ENCODE results near the gene BBOF1. TPM values are rescaled to one million over a fixed set of nuclear protein-coding genes. Genes with fewer than 3 reads are reported as not detected.

BBOF1 gene
- total and polyA plus RNA-seq, 12 donors, result 1.4 to 29.3 (median 5.3) TPM

GRCh38 chr14:74080820-74081460, 61.8 kb downstream of the BBOF1 start:
- TF ChIP-seq POLR2A (IDR thresholded peaks at IDR 0.05) (no peak), CTCF (IDR thresholded peaks at IDR 0.05) (no peak)
- intact Hi-C loops (cut with DNase I), result no loop called here
- Histone ChIP-seq H3K27ac (no peak overlapping the region), H3K4me3 (no peak overlapping the region), H3K27me3 (no peaks in the 10 kb centered on the region), H3K36me3 (replicated peaks in 1 of 2) (no peaks in the 10 kb centered on the region), H3K9me3 (replicated peaks in 1 of 3) (no peaks in the 10 kb centered on the region), H3K4me1 (replicated peaks in 1 of 2) (peaks cover 10 to 17% of the 10 kb centered on the region in 2 donors)
- DNase-seq, result no peak
- WGBS, 4 donors, result 68 to 80% (median 77%) methylated on average over 4 of the region's 4 CpGs

GRCh38 chr14:74081491-74081890, 62.3 kb downstream of the BBOF1 start:
- intact Hi-C loops (cut with DNase I), result no loop called here
- Histone ChIP-seq H3K4me3 (no peak overlapping the region), H3K4me1 (replicated peaks in 1 of 2) (peaks cover 10 to 20% of the 10 kb centered on the region in 2 donors), H3K27me3 (no peaks in the 10 kb centered on the region), H3K27ac (no peak overlapping the region), H3K36me3 (replicated peaks in 1 of 2) (no peaks in the 10 kb centered on the region), H3K9me3 (replicated peaks in 1 of 3) (no peaks in the 10 kb centered on the region)
- WGBS, 4 donors, result 88 to 98% (median 93%) methylated on average over 3 of the region's 3 CpGs
- DNase-seq, result no peak
- TF ChIP-seq CTCF (IDR thresholded peaks at IDR 0.05), result no peak
- no peak for TF ChIP-seq POLR2A (IDR thresholded peaks at IDR 0.05)

GRCh38 chr14:74083161-74083560, 64.0 kb downstream of the BBOF1 start:
- Histone ChIP-seq H3K27me3 (no peaks in the 10 kb centered on the region), H3K9me3 (replicated peaks in 1 of 3) (no peaks in the 10 kb centered on the region), H3K4me3 (peak overlapping the region in 1 of 4 donors; percentile 75), H3K27ac (no peak overlapping the region), H3K4me1 (replicated peaks in 1 of 2) (peaks cover 10 to 23% of the 10 kb centered on the region in 2 donors), H3K36me3 (replicated peaks in 1 of 2) (no peaks in the 10 kb centered on the region)
- WGBS, 4 donors, result 91 to 94% (median 92%) methylated on average over 3 of the region's 3 CpGs
- intact Hi-C loops (cut with DNase I), result no loop called here
- no peak for DNase-seq
- TF ChIP-seq CTCF (IDR thresholded peaks at IDR 0.05), result no peak
- no peak for TF ChIP-seq POLR2A (IDR thresholded peaks at IDR 0.05)

GRCh38 chr14:74083784-74084276, 64.7 kb downstream of the BBOF1 start:
- TF ChIP-seq CTCF (IDR thresholded peaks at IDR 0.05), result peak in 1 of 6 experiments; percentile 4
- no peak for TF ChIP-seq POLR2A (IDR thresholded peaks at IDR 0.05)
- Histone ChIP-seq H3K4me3 (peak overlapping the region; percentile 17 to 75 (median 58)), H3K27ac (peak overlapping the region in 2 of 5 donors; percentile 75 to 84), H3K27me3 (no peaks in the 10 kb centered on the region), H3K36me3 (replicated peaks in 1 of 2) (no peaks in the 10 kb centered on the region), H3K4me1 (replicated peaks in 1 of 2) (peaks cover 10 to 23% of the 10 kb centered on the region in 2 donors), H3K9me3 (replicated peaks in 1 of 3) (no peaks in the 10 kb centered on the region)
- peak in 3 of 7 donors; percentile 30 to 33 (median 32) for DNase-seq
- intact Hi-C loops (cut with DNase I), result no loop called here
- WGBS, 4 donors, result 1% methylated on average over 14 to 15 of the region's 15 CpGs

All from adrenal gland (tissue), 12 donors.